VCaP (cell line): ENCODE results near the gene PLA2G4A.
A peak's percentile ranks its signal among the peaks of the same experiment; 100 is the strongest.

Experiments used
- H3K27ac ChIP-seq: fragments of 450-650 bp; 2 replicates; pipeline ENCODE4 v1.5.1; 2017
- TF ChIP-seq, protein P1 (sequence below): fragments of 450-650 bp; conservative IDR thresholded peaks from 2 replicates; pipeline ENCODE4 v1.5.1; 2017; ENCODE audit warnings: mild to moderate bottlenecking, moderate library complexity

Gene PLA2G4A

DNA sequence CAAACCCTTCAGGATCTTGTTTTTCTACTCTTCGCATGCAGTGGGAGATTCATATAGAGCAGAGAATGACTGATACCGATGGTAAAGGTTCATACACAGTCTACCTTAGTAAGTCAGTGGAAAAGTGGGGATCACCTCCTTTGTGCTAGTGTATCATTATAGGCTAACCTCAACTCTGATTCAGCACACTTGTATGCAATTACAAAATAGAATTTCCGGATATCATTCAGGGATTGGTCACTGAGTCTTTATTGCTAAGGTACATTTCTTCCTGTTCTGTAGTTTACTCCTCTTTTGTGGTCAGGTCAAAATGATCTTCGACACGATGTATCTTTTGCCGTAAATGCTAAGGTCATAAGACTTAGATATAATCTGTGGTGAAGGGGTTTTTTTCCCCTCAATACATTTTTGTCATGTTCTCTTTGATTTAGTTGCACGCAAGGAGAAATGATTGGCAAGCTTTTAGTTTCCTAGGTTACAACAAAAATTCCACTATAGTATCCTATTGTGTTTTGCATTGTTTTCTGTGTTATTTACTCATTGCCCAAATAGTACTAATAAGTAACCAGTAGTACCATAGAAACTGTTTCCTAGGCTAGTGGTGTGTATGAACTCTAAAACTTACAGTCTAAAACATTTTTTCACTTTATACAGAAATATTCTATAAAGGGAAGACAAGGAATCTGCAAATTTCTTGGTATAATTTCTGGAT, 35.7 kb upstream of the PLA2G4A start:
- no peak overlapping the region for H3K27ac ChIP-seq
- TF ChIP-seq, protein P1, sequence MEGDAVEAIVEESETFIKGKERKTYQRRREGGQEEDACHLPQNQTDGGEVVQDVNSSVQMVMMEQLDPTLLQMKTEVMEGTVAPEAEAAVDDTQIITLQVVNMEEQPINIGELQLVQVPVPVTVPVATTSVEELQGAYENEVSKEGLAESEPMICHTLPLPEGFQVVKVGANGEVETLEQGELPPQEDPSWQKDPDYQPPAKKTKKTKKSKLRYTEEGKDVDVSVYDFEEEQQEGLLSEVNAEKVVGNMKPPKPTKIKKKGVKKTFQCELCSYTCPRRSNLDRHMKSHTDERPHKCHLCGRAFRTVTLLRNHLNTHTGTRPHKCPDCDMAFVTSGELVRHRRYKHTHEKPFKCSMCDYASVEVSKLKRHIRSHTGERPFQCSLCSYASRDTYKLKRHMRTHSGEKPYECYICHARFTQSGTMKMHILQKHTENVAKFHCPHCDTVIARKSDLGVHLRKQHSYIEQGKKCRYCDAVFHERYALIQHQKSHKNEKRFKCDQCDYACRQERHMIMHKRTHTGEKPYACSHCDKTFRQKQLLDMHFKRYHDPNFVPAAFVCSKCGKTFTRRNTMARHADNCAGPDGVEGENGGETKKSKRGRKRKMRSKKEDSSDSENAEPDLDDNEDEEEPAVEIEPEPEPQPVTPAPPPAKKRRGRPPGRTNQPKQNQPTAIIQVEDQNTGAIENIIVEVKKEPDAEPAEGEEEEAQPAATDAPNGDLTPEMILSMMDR, result no peak

DNA sequence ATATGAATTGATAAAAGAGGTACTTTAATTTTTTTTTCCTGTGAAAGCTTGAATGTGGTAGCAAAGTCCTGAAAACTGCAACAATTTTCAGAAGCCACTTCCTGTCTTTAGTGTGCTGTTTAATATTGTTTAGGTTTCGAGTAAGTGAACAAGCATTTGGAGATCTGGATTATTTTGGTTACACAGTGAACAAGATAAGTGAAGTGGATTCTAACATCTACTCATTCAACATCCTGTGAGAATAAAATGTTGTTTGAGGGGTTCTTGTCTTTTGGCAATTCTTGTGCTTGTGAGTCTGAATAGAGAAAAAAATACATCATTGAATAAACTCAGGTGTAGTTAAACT, 35.2 kb upstream of the PLA2G4A start:
- H3K27ac ChIP-seq, result no peak overlapping the region
- TF ChIP-seq, protein P1, result no peak

DNA sequence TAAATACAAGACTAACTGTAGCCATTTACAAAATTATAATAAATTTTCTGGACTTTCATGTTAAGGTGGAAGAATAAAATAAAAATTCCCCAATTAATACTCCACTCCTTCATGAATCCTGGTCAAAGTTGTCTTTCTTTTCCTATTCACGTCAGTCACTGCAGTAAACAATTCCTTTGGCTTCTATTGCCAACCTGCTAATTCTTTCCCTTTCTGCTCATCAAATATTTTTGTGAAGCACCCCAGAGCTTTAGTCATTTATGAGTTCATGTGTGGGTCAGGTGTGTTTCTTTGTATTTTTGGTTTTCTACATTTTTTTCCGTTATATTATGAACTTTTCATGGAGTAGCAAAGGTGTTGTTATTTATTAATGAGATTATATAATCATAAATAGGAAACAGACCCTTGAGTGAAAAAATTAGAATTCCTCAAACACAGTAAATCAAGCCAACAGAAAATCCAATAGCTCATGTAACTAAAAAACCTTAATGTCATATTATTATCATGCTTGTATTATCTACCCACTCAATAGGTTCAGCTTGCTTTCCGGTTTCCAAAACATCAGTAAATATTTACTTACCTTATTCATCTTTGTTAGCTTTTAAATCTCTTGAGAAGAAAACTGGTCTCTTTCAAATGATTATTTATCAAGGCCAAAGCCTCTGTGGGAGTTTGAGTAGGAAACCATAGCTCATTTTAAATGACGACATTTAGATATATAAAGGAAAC, 29.6 kb upstream of the PLA2G4A start:
- no peak overlapping the region for H3K27ac ChIP-seq
- TF ChIP-seq, protein P1, result no peak

DNA sequence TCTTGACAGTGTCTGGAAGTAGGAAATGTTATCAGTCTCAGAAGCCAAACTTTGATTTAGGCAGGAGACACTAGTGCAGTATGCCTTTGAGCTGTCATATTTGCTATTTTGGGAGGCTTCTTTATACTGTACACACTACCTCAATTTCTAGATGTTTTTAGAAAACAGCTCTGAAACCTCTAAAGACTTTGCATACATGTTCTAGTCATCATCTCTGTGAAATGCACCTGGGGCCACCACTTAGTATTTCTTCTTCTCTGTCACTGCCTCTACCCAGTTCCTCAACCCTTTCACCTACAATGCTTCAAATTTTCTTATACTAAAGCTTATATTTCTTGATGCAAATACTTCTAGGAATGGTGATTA, 29.1 kb upstream of the PLA2G4A start:
- no peak overlapping the region for H3K27ac ChIP-seq
- TF ChIP-seq, protein P1, result no peak

DNA sequence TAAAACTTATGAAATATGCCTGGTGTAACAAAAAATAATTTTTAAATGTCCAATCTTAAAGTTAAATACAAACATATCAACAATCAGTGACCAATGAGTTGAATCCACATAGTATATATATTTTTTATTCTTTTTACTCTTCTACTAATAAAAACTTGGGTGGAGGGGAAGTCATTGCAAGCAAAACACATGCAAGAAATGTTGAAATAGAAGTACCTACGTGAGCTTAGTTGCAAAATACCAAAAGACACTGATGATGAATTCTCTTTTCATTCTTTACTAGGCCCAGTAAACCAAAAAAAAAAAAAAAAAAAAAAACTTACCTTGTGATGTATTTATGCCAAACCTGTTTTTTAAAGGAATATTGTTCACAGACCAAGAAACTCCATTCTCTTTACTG, 26.4 kb upstream of the PLA2G4A start:
- TF ChIP-seq, protein P1, result no peak

DNA sequence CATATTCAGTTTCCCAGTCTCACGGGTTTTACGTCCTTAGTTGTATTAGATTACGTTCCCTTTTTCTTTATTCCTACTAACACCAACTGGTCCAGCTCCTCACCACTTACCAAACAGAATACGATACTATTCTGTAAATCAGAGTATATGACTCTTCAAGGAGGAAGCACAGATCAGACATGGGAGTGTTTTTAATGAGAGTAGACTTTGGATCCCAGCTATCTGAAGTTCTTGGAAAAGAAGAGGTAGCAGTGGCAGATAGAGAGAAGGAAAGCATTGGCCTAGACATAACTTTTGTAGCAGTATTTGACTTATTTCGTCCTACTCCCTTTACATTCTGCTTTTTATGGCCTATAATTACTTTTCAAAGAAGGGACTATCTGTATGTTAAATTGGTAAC, 24.1 kb upstream of the PLA2G4A start:
- H3K27ac ChIP-seq, result no peak overlapping the region
- TF ChIP-seq, protein P1, result no peak

More for the DNA sequence above, 26.4 kb upstream of the PLA2G4A start:
- H3K27ac ChIP-seq, result no peak overlapping the region

DNA sequence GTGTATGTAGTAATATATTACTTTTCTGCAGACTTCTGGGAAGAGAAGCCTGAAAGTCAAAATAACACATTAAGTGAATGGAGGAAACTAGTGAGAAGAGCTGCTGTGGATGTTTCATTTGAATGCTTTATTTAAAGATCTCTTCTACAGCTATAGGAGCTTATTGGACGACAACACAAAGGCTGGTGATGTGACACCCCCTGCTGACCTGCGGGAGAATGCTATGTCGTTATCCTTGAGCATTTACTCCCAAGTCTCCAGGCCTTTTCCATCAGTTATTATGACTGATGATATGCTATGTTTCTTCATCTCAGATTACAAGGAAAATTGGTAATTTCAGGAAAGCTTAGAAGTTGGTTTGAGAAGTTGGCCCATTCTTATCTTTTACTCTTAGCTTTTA, 22.3 kb upstream of the PLA2G4A start:
- H3K27ac ChIP-seq, result no peak overlapping the region
- TF ChIP-seq, protein P1, result peak; percentile 67
